GM12878 (cell line): ENCODE measurements around the gene LAMB4. TPM values are rescaled to one million over a fixed set of nuclear protein-coding genes. Genes with fewer than 3 reads are reported as not detected.

Experiments
- ATAC-seq: fragments of 200-7000 bp; cut with Tn5 transposase; 3 replicates; pipeline ENCODE4 v1.9.1; 2020; ENCODE audit warnings: mild to moderate bottlenecking, moderate library complexity
- BruUV-seq: library from RNA; stranded (reverse); fragments of 400-500 nt; replicated peaks from 2 replicates; lab custom pipeline; 2021; lab: Mats Ljungman, UMichigan
- CTCF ChIA-PET: fragments of 300-600 bp; sonication (Branson Sonifier 250); formaldehyde crosslinking; extraction: SDS; loops from one replicate; lab custom pipeline; 2021; ENCODE audit warnings: inconsistent platforms; lab: Yijun Ruan, JAX
- POLR2A ChIA-PET: fragments of 350-600 bp; formaldehyde crosslinking; extraction: SDS; loops from one replicate; lab custom pipeline; 2021; ENCODE audit warnings: inconsistent platforms; lab: Charles Lee
- RAD21 ChIA-PET: fragments of 300-600 bp; sonication (Branson Sonifier 250); formaldehyde crosslinking; loops from one replicate; lab custom pipeline; 2023; ENCODE audit warnings: antibody characterized with exemption; ENCODE audit not compliant: unreplicated experiment; lab: Charles Lee
- SMC1A ChIA-PET: fragments of 300-600 bp; sonication (Branson Sonifier 250); formaldehyde crosslinking; loops from one replicate; lab custom pipeline; 2023; ENCODE audit not compliant: unreplicated experiment, uncharacterized antibody; lab: Charles Lee
- DNase-seq: peaks from one replicate; pipeline ENCODE4 v3.0.0-alpha.2; 2011; ENCODE audit warnings: low read depth, low spot score
- FAIRE-seq: peaks from 3 replicates; lab custom pipeline; 2011; peaks lifted over from hg19 to GRCh38; lab: Jason Lieb, UNC
- H2AFZ ChIP-seq: 2 replicates; pipeline ENCODE4 v1.6.0; 2011; ENCODE audit warnings: low read depth, low read length, control low read depth; ENCODE audit not compliant: control insufficient read depth
- H3K27ac ChIP-seq: 2 replicates; pipeline ENCODE4 v1.5.1; 2011; ENCODE audit warnings: control low read depth; ENCODE audit not compliant: control insufficient read depth, insufficient read depth
- H3K27me3 ChIP-seq, 2 experiments: replicated peaks in 1 of 2; 2 replicates each; pipeline versions ENCODE4 v1.6.0 to v1.6.1; 2011; ENCODE audit warnings: low read length in 1 of 2; ENCODE audit not compliant: control insufficient read depth in 2 of 2, insufficient read depth in 2 of 2
- H3K36me3 ChIP-seq, 2 experiments: 2 replicates each; pipeline ENCODE4 v1.5.1; 2011; ENCODE audit warnings: low read length in 1 of 2; ENCODE audit not compliant: control insufficient read depth in 2 of 2, insufficient read depth in 2 of 2
- H3K4me1 ChIP-seq: 2 replicates; pipeline ENCODE4 v1.6.1; 2011; ENCODE audit warnings: mild to moderate bottlenecking, low read length, moderate library complexity, mixed read lengths; ENCODE audit not compliant: control insufficient read depth, insufficient read depth
- H3K4me2 ChIP-seq: 2 replicates; pipeline ENCODE4 v1.6.0; 2011; ENCODE audit warnings: control low read depth; ENCODE audit not compliant: control insufficient read depth, insufficient read depth
- H3K4me3 ChIP-seq: fragments of 200-600 bp; sonication (generic); 2 replicates; pipeline ENCODE4 v1.5.1; 2016
- H3K79me2 ChIP-seq: 2 replicates; pipeline ENCODE4 v1.6.0; 2011; ENCODE audit warnings: low read length; ENCODE audit not compliant: control insufficient read depth, insufficient read depth
- H3K9ac ChIP-seq: 2 replicates; pipeline ENCODE4 v1.8.0; 2011; ENCODE audit warnings: low read length, control low read depth, mixed read lengths; ENCODE audit not compliant: control insufficient read depth, insufficient read depth
- H3K9me3 ChIP-seq: replicated peaks from 3 replicates; pipeline ENCODE4 v1.5.1; 2011; ENCODE audit warnings: mild to moderate bottlenecking, low read length; ENCODE audit not compliant: control insufficient read depth, insufficient read depth
- H4K20me1 ChIP-seq: 2 replicates; pipeline ENCODE4 v1.6.0; 2011; ENCODE audit not compliant: control insufficient read depth, insufficient read depth
- PRDM15 ChIP-seq: fragments of 450-650 bp; formaldehyde crosslinking; IDR thresholded peaks from 2 replicates; pipeline ENCODE4 v1.4.0; 2020; ENCODE audit warnings: mild to moderate bottlenecking, moderate library complexity
- ZBTB40 ChIP-seq: fragments of 450-650 bp; IDR thresholded peaks from 2 replicates; pipeline ENCODE4 v1.6.1; 2016; ENCODE audit warnings: mild to moderate bottlenecking, moderate library complexity, borderline replicate concordance
- WGBS: methylation state at CpG from one replicate; pipeline ENCODE4 v1.1.6; 2016; ENCODE audit warnings: low lambda C conversion rate; ENCODE audit not compliant: insufficient replicate concordance, insufficient coverage; ENCODE audit errors: missing lambda C conversion rate; 5-methylcytosine and 5-hydroxymethylcytosine counted together
- in situ Hi-C: fragments of 300-500 bp; cut with MboI; formaldehyde crosslinking; loops from 9 replicates; pipeline ENCODE4 v1.14.3; 2018; ENCODE audit warnings: mixed read lengths
- intact Hi-C: fragments of 100-400 bp; cut with micrococcal nuclease; formaldehyde crosslinking; loops from one replicate; pipeline ENCODE4 v1.14.2; 2022; ENCODE audit not compliant: unreplicated experiment
- polyA plus RNA-seq, 11 experiments: library from polyadenylated mRNA; depleted of rRNA in 4 of 11; unstranded in 6 of 11; stranded (reverse) in 5 of 11; fragments of >200 nt; fragmentation: Nextera tagmentation in 4 of 11; fragmentation: Illumina TruSeq in 1 of 11; extraction: Ambion mirVana in 4 of 11; extraction: Trizol in 1 of 11; gene quantifications; 1 replicate in 1 of 11; 2 replicates in 10 of 11; pipeline versions ENCODE4 v1.2.1 to v1.2.3, GENCODE V29; 2011 to 2016; ENCODE audit warnings: inconsistent platforms in 2 of 11, missing spikeins in 2 of 11, low read depth in 1 of 11
- total RNA-seq, 4 experiments: library from RNA; depleted of rRNA in 3 of 4; stranded (reverse); fragments of >200 nt in 3 of 4; fragmentation: Illumina TruSeq in 1 of 4; extraction: Trizol in 1 of 4; gene quantifications; 2 replicates each; pipeline versions ENCODE4 v1.2.1 to v1.2.3, GENCODE V29; 2013 to 2021

The LAMB4 gene
- total and polyA plus RNA-seq, 10 of the 15 experiments (the other 5 are each of a cell fraction or from before 2014, with no cell fraction given) = 0.04 to 0.06 TPM; not detected in 8

GRCh38 chr7:108136191-108136688 lies 6.1 kb upstream of the LAMB4 start:
- no peaks in the 10 kb centered on the region for H3K27me3 ChIP-seq
- H3K4me1 ChIP-seq = peaks cover 18% of the 10 kb centered on the region
- H3K4me2 ChIP-seq = peak overlapping the region; percentile 31; the same call in 1 of the 2 replicates
- TF ChIP-seq PRDM15 (CRISPR knock-in tag) (no peak), ZBTB40 (no peak)
- ChIA-PET CTCF (interaction anchor here (2.2 to 8.3 kb wide), 3 partner anchors 10 to 22 kb away, joined by 7 to 85 read pairs (median 17); no protein-coding TSS in a partner anchor), POLR2A (interaction anchor here (1.8 kb wide), 1 partner anchor 9 kb away, joined by 12 read pairs; no protein-coding TSS in a partner anchor), RAD21 (interaction anchor here (1.1 to 8.2 kb wide), 6 partner anchors 9 to 26 kb away, joined by 3 to 65 read pairs (median 6); no protein-coding TSS in a partner anchor), SMC1A (interaction anchor here (1.2 to 10.3 kb wide), 6 partner anchors 9 to 23 kb away, joined by 5 to 122 read pairs (median 32); no protein-coding TSS in a partner anchor)
- WGBS = 70% methylated on average over 4 of the region's 4 CpGs
- ATAC-seq (peak; percentile 33), FAIRE-seq (no peak), DNase-seq (no peak)
- peak overlapping the region; percentile 6 for H2AFZ ChIP-seq
- intact Hi-C loops = no loop called here
- in situ Hi-C loops = no loop called here
- no peaks in the 10 kb centered on the region; the same call in 2 of the 3 replicates for H3K9me3 ChIP-seq
- no peaks in the 10 kb centered on the region for H4K20me1 ChIP-seq
- H3K4me3 ChIP-seq = no peak overlapping the region
- H3K79me2 ChIP-seq = no peaks in the 10 kb centered on the region
- no TSS peak for BruUV-seq
- H3K9ac ChIP-seq = no peak overlapping the region
- H3K27ac ChIP-seq = peak overlapping the region; percentile 28
- no peaks in the 10 kb centered on the region for H3K36me3 ChIP-seq
